K562 (cell line): ENCODE measurements around the gene CERS4. TPM values are rescaled to one million over a fixed set of nuclear protein-coding genes. Genes with fewer than 3 reads are reported as not detected.

Experiments
- BACH1 ChIP-seq: fragments of 200-800 bp; sonication (Bioruptor generic); IDR thresholded peaks from 2 replicates; pipeline ENCODE4 v1.6.1; 2016; ENCODE audit warnings: missing genetic modification characterization, missing compliant biosample characterization
- BCOR ChIP-seq: fragments of 450-650 bp; IDR thresholded peaks from 2 replicates; pipeline ENCODE4 v1.6.1; 2016
- CHD2 ChIP-seq: IDR thresholded peaks from 2 replicates; pipeline ENCODE4 v1.6.1; 2011; ENCODE audit warnings: low read depth, low read length
- EHMT2 ChIP-seq: fragments of 450-650 bp; IDR thresholded peaks from 2 replicates; pipeline ENCODE4 v1.6.1; 2018; ENCODE audit warnings: antibody characterized with exemption
- FOSL1 ChIP-seq: fragments of 200-800 bp; sonication (Bioruptor generic); conservative IDR thresholded peaks from 2 replicates; pipeline ENCODE4 v1.6.1; 2016; ENCODE audit warnings: missing genetic modification characterization, missing compliant biosample characterization
- GATAD2B ChIP-seq: fragments of 450-650 bp; IDR thresholded peaks from 2 replicates; pipeline ENCODE4 v1.6.1; 2017; ENCODE audit warnings: mild to moderate bottlenecking, borderline replicate concordance
- HSF4 ChIP-seq: fragments of 250-450 bp; sonication (Bioruptor Pico); IDR thresholded peaks from 2 replicates; pipeline ENCODE4 v2.1.2; 2022; ENCODE audit warnings: mild to moderate bottlenecking, moderate library complexity, borderline replicate concordance
- NUFIP1 ChIP-seq: fragments of 450-650 bp; IDR thresholded peaks from 2 replicates; pipeline ENCODE4 v1.6.1; 2018; ENCODE audit not compliant: partially characterized antibody
- PRDM10 ChIP-seq: fragments of 450-650 bp; IDR thresholded peaks from 2 replicates; pipeline ENCODE4 v1.6.1; 2018; ENCODE audit not compliant: partially characterized antibody
- RFX5 ChIP-seq: IDR thresholded peaks from 2 replicates; pipeline ENCODE4 v1.6.1; 2011; ENCODE audit warnings: low read depth, mild to moderate bottlenecking, improper control_type of control experiment, low read length
- SREBF1 ChIP-seq: fragments of 150-350 bp; IDR thresholded peaks from 2 replicates; pipeline ENCODE4 v1.6.1; 2014; ENCODE audit warnings: antibody characterized with exemption, low read depth, low read length, borderline replicate concordance
- WHSC1 ChIP-seq: IDR thresholded peaks from one replicate; pipeline ENCODE4 v1.6.1; 2012; ENCODE audit warnings: low read length, control low read depth, inconsistent platforms
- ZFP30 ChIP-seq: fragments of 250-450 bp; sonication (Bioruptor Pico); IDR thresholded peaks from 2 replicates; pipeline ENCODE4 v1.8.0; 2022; ENCODE audit warnings: moderate library complexity, mild to moderate bottlenecking, inconsistent platforms, borderline replicate concordance
- ZNF609 ChIP-seq: sonication (generic); formaldehyde crosslinking; IDR thresholded peaks from 2 replicates; pipeline ENCODE4 v1.8.1; 2023; ENCODE audit warnings: missing genetic modification reagents, mild to moderate bottlenecking, borderline replicate concordance
- ZSCAN29 ChIP-seq: fragments of 450-650 bp; IDR thresholded peaks from 2 replicates; pipeline ENCODE4 v1.6.1; 2017
- polyA plus RNA-seq, 8 experiments: library from polyadenylated mRNA; depleted of rRNA in 4 of 8; stranded (reverse) in 5 of 8; unstranded in 3 of 8; fragments of >200 nt; fragmentation: Nextera tagmentation in 2 of 8; fragmentation: Illumina TruSeq in 1 of 8; extraction: Ambion mirVana in 2 of 8; extraction: Trizol in 1 of 8; gene quantifications; 2 replicates each; pipeline versions ENCODE4 v1.2.1 to v1.2.3, GENCODE V29; 2011 to 2014; ENCODE audit warnings: inconsistent platforms in 1 of 8, missing spikeins in 1 of 8
- total RNA-seq, 7 experiments: library from RNA; depleted of rRNA in 6 of 7; stranded (reverse); fragments of >200 nt in 6 of 7; fragmentation: Illumina TruSeq in 2 of 7; extraction: Trizol in 2 of 7; gene quantifications; 2 replicates each; pipeline versions ENCODE4 v1.2.1 to v1.2.3, GENCODE V29; 2011 to 2021; ENCODE audit warnings: low replicate concordance in 1 of 7
- TF ChIP-seq, protein P1 (sequence below): sonication (generic); formaldehyde crosslinking; IDR thresholded peaks from 2 replicates; pipeline ENCODE4 v1.8.1; 2022; ENCODE audit warnings: missing genetic modification reagents
- TF ChIP-seq, protein P2 (sequence below): fragments of 450-650 bp; formaldehyde crosslinking; IDR thresholded peaks from 2 replicates; pipeline ENCODE4 v1.4.0; 2020; ENCODE audit warnings: mild to moderate bottlenecking, moderate library complexity

Gene CERS4
- total and polyA plus RNA-seq, 9 of the 15 experiments (the other 6 are each of a cell fraction or from before 2014, with no cell fraction given): 0.14 to 4.4 (median 2.9) TPM; not detected in 1

DNA sequence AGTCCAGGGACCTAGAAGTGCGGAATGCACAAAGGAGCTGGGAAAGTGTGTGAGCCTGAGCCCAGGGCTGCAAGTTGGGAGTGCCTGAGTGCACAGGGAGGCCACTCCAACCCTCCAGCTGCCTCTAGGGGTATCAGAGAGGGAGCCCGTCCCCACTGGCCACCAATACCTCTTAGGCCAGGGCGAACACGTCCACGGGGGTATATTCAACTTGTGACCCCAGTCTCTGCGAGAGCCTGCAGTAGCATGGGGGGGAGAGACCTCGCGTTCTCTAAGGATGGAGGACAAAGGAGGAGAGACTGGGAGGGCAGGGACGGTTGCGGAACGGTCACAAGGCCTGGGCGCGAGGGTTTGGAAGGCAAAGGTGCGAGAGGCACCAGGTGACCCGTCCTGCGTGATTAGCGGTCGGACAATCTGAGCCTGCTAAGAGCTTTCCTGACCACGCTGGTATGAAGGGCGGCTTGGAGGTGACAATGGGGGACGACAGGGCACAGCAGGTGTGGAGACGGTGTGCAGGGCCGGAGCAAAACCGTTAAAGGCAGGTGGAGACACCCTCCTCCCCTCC, 98.3 kb downstream of the CERS4 start (continued):
- TF ChIP-seq ZNF609: no peak
- TF ChIP-seq, protein P1, sequence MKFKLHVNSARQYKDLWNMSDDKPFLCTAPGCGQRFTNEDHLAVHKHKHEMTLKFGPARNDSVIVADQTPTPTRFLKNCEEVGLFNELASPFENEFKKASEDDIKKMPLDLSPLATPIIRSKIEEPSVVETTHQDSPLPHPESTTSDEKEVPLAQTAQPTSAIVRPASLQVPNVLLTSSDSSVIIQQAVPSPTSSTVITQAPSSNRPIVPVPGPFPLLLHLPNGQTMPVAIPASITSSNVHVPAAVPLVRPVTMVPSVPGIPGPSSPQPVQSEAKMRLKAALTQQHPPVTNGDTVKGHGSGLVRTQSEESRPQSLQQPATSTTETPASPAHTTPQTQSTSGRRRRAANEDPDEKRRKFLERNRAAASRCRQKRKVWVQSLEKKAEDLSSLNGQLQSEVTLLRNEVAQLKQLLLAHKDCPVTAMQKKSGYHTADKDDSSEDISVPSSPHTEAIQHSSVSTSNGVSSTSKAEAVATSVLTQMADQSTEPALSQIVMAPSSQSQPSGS: no peak
- TF ChIP-seq HSF4: no peak
- TF ChIP-seq SREBF1: no peak
- 0 out of 2 replicates have a peak, but pooled peaks have one; percentile 6 for TF ChIP-seq BCOR
- TF ChIP-seq FOSL1 (tag): no peak; the same call in 1 of the 2 replicates
- TF ChIP-seq GATAD2B: no peak
- no peak for TF ChIP-seq ZSCAN29
- no peak for TF ChIP-seq ZFP30 (CRISPR knock-in tag)
- TF ChIP-seq PRDM10: no peak
- no peak for TF ChIP-seq RFX5
- TF ChIP-seq EHMT2: no peak
- no peak for TF ChIP-seq CHD2
- TF ChIP-seq, protein P2, sequence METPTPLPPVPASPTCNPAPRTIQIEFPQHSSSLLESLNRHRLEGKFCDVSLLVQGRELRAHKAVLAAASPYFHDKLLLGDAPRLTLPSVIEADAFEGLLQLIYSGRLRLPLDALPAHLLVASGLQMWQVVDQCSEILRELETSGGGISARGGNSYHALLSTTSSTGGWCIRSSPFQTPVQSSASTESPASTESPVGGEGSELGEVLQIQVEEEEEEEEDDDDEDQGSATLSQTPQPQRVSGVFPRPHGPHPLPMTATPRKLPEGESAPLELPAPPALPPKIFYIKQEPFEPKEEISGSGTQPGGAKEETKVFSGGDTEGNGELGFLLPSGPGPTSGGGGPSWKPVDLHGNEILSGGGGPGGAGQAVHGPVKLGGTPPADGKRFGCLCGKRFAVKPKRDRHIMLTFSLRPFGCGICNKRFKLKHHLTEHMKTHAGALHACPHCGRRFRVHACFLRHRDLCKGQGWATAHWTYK (CRISPR knock-in tag): no peak
- TF ChIP-seq WHSC1: no peak
- no peak for TF ChIP-seq NUFIP1
- no peak for TF ChIP-seq BACH1
